Hepatocyte (in vitro differentiated cells): ENCODE measurements around the gene RPS21. TPM values are rescaled to one million over a fixed set of nuclear protein-coding genes. Genes with fewer than 3 reads are reported as not detected.

ENCODE experiments used
- DNase-seq: peaks from one replicate; pipeline ENCODE4 v3.0.0-alpha.2; 2016; ENCODE audit warnings: low spot score
- H2AFZ ChIP-seq: fragments of 200-600 bp; sonication (generic); 2 replicates; pipeline ENCODE4 v1.6.0; 2016; ENCODE audit warnings: antibody characterized with exemption, mild to moderate bottlenecking
- H3K27ac ChIP-seq: fragments of 200-600 bp; sonication (generic); 2 replicates; pipeline ENCODE4 v1.5.1; 2016; ENCODE audit warnings: mild to moderate bottlenecking
- H3K27me3 ChIP-seq: fragments of 200-600 bp; sonication (generic); 2 replicates; pipeline ENCODE4 v1.6.1; 2016
- H3K36me3 ChIP-seq: fragments of 200-600 bp; sonication (generic); replicated peaks from 2 replicates; pipeline ENCODE4 v1.5.1; 2016; ENCODE audit warnings: low read depth; ENCODE audit not compliant: insufficient read depth
- H3K4me1 ChIP-seq: fragments of 200-600 bp; sonication (generic); 2 replicates; pipeline ENCODE4 v1.5.1; 2016; ENCODE audit warnings: mild to moderate bottlenecking, moderate library complexity; ENCODE audit not compliant: insufficient read depth
- H3K4me2 ChIP-seq: fragments of 200-600 bp; sonication (generic); 2 replicates; pipeline ENCODE4 v1.6.0; 2016
- H3K4me3 ChIP-seq: fragments of 200-600 bp; sonication (generic); 2 replicates; pipeline ENCODE4 v1.5.1; 2016; ENCODE audit warnings: mild to moderate bottlenecking
- H3K79me2 ChIP-seq: fragments of 200-600 bp; sonication (generic); 2 replicates; pipeline ENCODE4 v1.6.0; 2017; ENCODE audit warnings: mild to moderate bottlenecking
- H3K9me2 ChIP-seq: fragments of 200-600 bp; sonication (generic); replicated peaks from 2 replicates; pipeline ENCODE4 v1.6.0; 2017; ENCODE audit warnings: mild to moderate bottlenecking; ENCODE audit not compliant: insufficient read depth
- H3K9me3 ChIP-seq: fragments of 200-600 bp; sonication (generic); 2 replicates; pipeline ENCODE4 v1.5.1; 2016; ENCODE audit warnings: low read depth, mild to moderate bottlenecking
- H4K20me1 ChIP-seq: fragments of 200-600 bp; sonication (generic); 2 replicates; pipeline ENCODE4 v1.6.0; 2016; ENCODE audit warnings: mild to moderate bottlenecking; ENCODE audit not compliant: insufficient read depth, poor library complexity, severe bottlenecking
- EZH2 ChIP-seq: fragments of 200-600 bp; sonication (generic); IDR thresholded peaks from 2 replicates; pipeline ENCODE4 v1.6.1; 2016; ENCODE audit warnings: antibody characterized with exemption, mild to moderate bottlenecking, borderline replicate concordance
- EZH2phosphoT487 ChIP-seq: fragments of 200-600 bp; sonication (generic); IDR thresholded peaks from one replicate; pipeline ENCODE4 v1.6.1; 2018; ENCODE audit warnings: antibody characterized with exemption, mild to moderate bottlenecking, low read depth, moderate library complexity; ENCODE audit not compliant: unreplicated experiment, severe bottlenecking
- WGBS: methylation state at CpG from one replicate; pipeline ENCODE4 v1.1.6; 2016; ENCODE audit warnings: low lambda C conversion rate; ENCODE audit errors: missing lambda C conversion rate; 5-methylcytosine and 5-hydroxymethylcytosine counted together
- polyA plus RNA-seq: library from polyadenylated mRNA; unstranded; fragments of >200 nt; fragmentation: Nextera tagmentation; extraction: Ambion mirVana; gene quantifications from 2 replicates; pipeline ENCODE4 v1.2.1, GENCODE V29; 2016
- total RNA-seq: library from RNA; depleted of rRNA; stranded (reverse); fragments of >200 nt; gene quantifications from 2 replicates; pipeline ENCODE4 v1.2.3, GENCODE V29; 2014
- TF ChIP-seq, protein P1 (sequence below): fragments of 200-600 bp; sonication (generic); IDR thresholded peaks from 2 replicates; pipeline ENCODE4 v1.5.1; 2016; ENCODE audit warnings: antibody characterized with exemption, mild to moderate bottlenecking; ENCODE audit not compliant: poor library complexity

RPS21 gene
- total and polyA plus RNA-seq, 2 experiments from 2014 or later = 460 to 1,754 TPM

DNA sequence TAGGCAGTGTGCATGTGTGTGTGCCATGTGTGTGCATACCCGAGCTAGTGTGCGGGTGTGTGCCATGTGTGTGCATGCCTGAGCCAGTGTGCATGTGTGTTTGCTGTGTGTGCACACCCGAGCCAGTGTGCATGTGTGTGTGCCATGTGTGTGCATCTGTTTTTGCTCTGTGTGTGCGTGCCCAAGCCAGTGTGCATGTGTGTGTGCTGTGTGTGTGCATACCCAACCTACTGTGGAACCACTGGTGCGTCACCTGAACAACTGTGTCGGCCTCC, 34.8 kb downstream of the RPS21 start:
- peaks cover 22% of the 10 kb centered on the region for H3K4me1 ChIP-seq
- 94% methylated on average over 6 of the region's 6 CpGs for WGBS

DNA sequence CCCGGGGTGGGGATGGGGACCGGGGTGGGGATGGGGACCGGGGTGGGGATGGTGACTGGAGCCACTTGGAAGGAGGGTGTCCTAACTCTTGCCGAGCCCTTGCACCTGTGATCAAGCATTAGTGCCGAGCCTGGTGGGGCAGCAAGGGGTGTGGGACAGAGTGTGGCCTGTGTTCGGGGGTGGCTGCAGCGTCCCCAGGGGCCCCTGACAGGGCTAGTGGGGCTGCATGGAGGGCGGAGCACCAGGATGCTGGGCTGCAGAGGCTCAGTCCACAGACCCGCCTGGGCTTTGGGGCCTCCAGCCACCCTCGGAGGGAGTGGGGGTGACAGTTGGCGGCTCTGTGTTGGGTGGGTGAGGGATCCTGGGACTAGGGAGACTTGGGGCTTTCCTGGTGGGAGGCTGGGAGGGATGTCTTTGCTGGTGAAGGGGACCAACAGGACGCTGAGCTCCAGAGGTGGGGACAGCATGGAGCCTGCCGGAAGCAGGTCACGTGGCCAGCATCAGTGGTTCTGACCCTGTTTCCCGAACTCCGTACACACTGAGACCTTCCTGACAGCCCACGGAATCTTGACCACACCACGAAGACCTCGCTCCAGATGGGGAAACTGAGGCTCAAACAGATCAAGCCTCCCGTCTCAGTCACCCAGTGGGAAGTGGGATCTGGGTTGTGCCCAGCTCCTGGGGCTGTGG, 35.9 kb downstream of the RPS21 start:
- Histone ChIP-seq H3K4me3 (no peak overlapping the region), H3K36me3 (no peaks in the 10 kb centered on the region), H3K9me2 (no peaks in the 10 kb centered on the region), H3K27me3 (no peaks in the 10 kb centered on the region), H3K79me2 (peaks cover 8% of the 10 kb centered on the region), H3K9me3 (no peaks in the 10 kb centered on the region), H3K27ac (no peak overlapping the region), H4K20me1 (no peaks in the 10 kb centered on the region), H3K4me1 (peaks cover 31% of the 10 kb centered on the region), H3K4me2 (no peak overlapping the region), H2AFZ (no peak overlapping the region)
- TF ChIP-seq EZH2 (no peak), EZH2phosphoT487 (no peak)
- TF ChIP-seq, protein P1, sequence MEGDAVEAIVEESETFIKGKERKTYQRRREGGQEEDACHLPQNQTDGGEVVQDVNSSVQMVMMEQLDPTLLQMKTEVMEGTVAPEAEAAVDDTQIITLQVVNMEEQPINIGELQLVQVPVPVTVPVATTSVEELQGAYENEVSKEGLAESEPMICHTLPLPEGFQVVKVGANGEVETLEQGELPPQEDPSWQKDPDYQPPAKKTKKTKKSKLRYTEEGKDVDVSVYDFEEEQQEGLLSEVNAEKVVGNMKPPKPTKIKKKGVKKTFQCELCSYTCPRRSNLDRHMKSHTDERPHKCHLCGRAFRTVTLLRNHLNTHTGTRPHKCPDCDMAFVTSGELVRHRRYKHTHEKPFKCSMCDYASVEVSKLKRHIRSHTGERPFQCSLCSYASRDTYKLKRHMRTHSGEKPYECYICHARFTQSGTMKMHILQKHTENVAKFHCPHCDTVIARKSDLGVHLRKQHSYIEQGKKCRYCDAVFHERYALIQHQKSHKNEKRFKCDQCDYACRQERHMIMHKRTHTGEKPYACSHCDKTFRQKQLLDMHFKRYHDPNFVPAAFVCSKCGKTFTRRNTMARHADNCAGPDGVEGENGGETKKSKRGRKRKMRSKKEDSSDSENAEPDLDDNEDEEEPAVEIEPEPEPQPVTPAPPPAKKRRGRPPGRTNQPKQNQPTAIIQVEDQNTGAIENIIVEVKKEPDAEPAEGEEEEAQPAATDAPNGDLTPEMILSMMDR = no peak
- WGBS = 91% methylated on average over 16 of the region's 20 CpGs
- DNase-seq = no peak

More for the DNA sequence above, 34.8 kb downstream of the RPS21 start:
- Histone ChIP-seq H4K20me1 (no peaks in the 10 kb centered on the region), H3K4me3 (no peak overlapping the region), H3K9me3 (no peaks in the 10 kb centered on the region), H3K9me2 (no peaks in the 10 kb centered on the region), H3K27me3 (no peaks in the 10 kb centered on the region), H3K36me3 (no peaks in the 10 kb centered on the region), H3K27ac (no peak overlapping the region), H3K4me2 (no peak overlapping the region), H3K79me2 (peaks cover 8% of the 10 kb centered on the region), H2AFZ (no peak overlapping the region)
- no peak for TF ChIP-seq EZH2phosphoT487
- TF ChIP-seq EZH2 = no peak
- TF ChIP-seq, protein P1 = no peak
- DNase-seq = no peak

DNA sequence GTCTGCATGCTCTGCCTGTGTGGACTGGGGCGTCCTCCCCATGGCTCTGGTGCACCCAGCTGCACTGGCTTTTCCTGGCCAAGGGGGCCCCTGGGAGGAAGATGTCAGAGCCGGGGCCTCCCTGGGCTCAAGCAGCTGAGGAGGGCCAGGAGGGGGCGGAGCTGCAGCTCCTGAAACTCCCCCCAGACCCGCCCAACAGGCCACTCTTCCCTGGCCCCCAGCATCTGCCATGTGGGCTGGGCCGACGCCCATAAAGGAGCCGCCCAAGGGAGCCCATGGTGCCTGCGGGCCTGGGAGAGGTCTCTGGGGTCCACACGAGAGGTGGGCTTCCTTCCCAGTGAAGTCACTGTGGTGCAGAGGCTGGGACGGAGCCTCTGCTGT, 36.4 kb downstream of the RPS21 start:
- Histone ChIP-seq H3K9me3 (no peaks in the 10 kb centered on the region), H2AFZ (no peak overlapping the region), H3K36me3 (no peaks in the 10 kb centered on the region), H3K9me2 (no peaks in the 10 kb centered on the region), H4K20me1 (no peaks in the 10 kb centered on the region), H3K4me2 (no peak overlapping the region), H3K4me1 (peaks cover 37% of the 10 kb centered on the region), H3K4me3 (no peak overlapping the region), H3K27ac (no peak overlapping the region), H3K79me2 (peaks cover 8% of the 10 kb centered on the region), H3K27me3 (no peaks in the 10 kb centered on the region)
- no peak for TF ChIP-seq EZH2
- TF ChIP-seq, protein P1 = no peak
- no peak for TF ChIP-seq EZH2phosphoT487
- 80% methylated on average over 9 of the region's 10 CpGs for WGBS
- no peak for DNase-seq
